IMR-90 (cell line): ENCODE measurements around the gene PADI2.

ENCODE experiments used
- BHLHE40 ChIP-seq: fragments of 150-350 bp; IDR thresholded peaks from 2 replicates; pipeline ENCODE4 v1.6.1; 2016; ENCODE audit warnings: mild to moderate bottlenecking, low read depth, low read length
- CEBPB ChIP-seq: IDR thresholded peaks from 2 replicates; pipeline ENCODE4 v1.6.1; 2012; ENCODE audit warnings: low read depth, low read length, improper control_type of control experiment
- CHD1 ChIP-seq: IDR thresholded peaks from 2 replicates; pipeline ENCODE4 v1.6.1; 2012; ENCODE audit warnings: low read depth, low read length, improper control_type of control experiment
- FOS ChIP-seq: fragments of 150-350 bp; IDR thresholded peaks from 2 replicates; pipeline ENCODE4 v1.6.1; 2016; ENCODE audit warnings: low read depth, low read length
- MAFK ChIP-seq: IDR thresholded peaks from 2 replicates; pipeline ENCODE4 v1.6.1; 2012; ENCODE audit warnings: low read depth, low read length, improper control_type of control experiment
- MAZ ChIP-seq: IDR thresholded peaks from 2 replicates; pipeline ENCODE4 v1.6.1; 2012; ENCODE audit warnings: low read depth, mild to moderate bottlenecking, low read length, improper control_type of control experiment, moderate library complexity, borderline replicate concordance
- MXI1 ChIP-seq: IDR thresholded peaks from 2 replicates; pipeline ENCODE4 v1.6.1; 2012; ENCODE audit warnings: low read depth, mild to moderate bottlenecking, low read length, moderate library complexity, borderline replicate concordance
- POLR2A ChIP-seq: IDR thresholded peaks from 2 replicates; pipeline ENCODE4 v1.6.1; 2012; ENCODE audit warnings: mild to moderate bottlenecking, low read depth, low read length
- RAD21 ChIP-seq: IDR thresholded peaks from 2 replicates; pipeline ENCODE4 v1.6.1; 2012; ENCODE audit warnings: low read length, improper control_type of control experiment
- RCOR1 ChIP-seq: IDR thresholded peaks from 2 replicates; pipeline ENCODE4 v1.6.1; 2012; ENCODE audit warnings: mild to moderate bottlenecking, low read length, improper control_type of control experiment; ENCODE audit not compliant: insufficient replicate concordance
- RFX5 ChIP-seq: IDR thresholded peaks from 2 replicates; pipeline ENCODE4 v1.8.0; 2012; ENCODE audit warnings: low read depth, mild to moderate bottlenecking, low read length, moderate library complexity
- SMC3 ChIP-seq: fragments of 150-350 bp; IDR thresholded peaks from 2 replicates; pipeline ENCODE4 v1.6.1; 2016; ENCODE audit warnings: low read depth, mild to moderate bottlenecking, antibody characterized with exemption, low read length, moderate library complexity
- TF ChIP-seq, protein P1 (sequence below): conservative IDR thresholded peaks from 2 replicates; pipeline ENCODE4 v1.5.1; 2012; ENCODE audit warnings: mild to moderate bottlenecking, low read depth, low read length, improper control_type of control experiment
- TF ChIP-seq, protein P2 (sequence below): fragments of 150-350 bp; IDR thresholded peaks from 2 replicates; pipeline ENCODE4 v1.6.1; 2017; ENCODE audit warnings: mild to moderate bottlenecking, antibody characterized with exemption, low read length, low read depth

DNA sequence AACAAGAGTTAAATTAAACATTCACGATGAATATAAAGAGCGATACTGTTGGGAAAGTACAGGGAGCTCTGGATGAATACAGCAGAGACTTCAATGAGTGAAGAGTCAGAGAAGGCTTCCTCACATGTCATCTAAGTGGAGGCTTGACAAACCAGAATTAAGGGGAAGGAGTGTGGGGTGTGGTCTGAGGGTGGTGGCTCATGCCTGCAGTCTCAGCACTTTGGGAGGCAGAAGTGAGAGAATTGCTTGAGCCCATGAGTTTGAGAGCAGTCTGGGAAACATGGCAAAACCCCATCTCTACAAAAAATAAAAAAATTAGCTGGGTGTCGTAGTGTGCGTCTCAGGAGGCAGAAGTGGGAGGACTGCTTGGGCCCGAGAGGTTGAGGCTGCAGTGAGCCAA lies 74.1 kb downstream of the PADI2 start:
- TF ChIP-seq MXI1 (no peak), POLR2A (no peak), RCOR1 (no peak), CEBPB (no peak), MAZ (no peak), BHLHE40 (no peak), RAD21 (no peak), SMC3 (no peak), RFX5 (no peak), CHD1 (no peak), FOS (no peak), MAFK (no peak)
- TF ChIP-seq, protein P1, sequence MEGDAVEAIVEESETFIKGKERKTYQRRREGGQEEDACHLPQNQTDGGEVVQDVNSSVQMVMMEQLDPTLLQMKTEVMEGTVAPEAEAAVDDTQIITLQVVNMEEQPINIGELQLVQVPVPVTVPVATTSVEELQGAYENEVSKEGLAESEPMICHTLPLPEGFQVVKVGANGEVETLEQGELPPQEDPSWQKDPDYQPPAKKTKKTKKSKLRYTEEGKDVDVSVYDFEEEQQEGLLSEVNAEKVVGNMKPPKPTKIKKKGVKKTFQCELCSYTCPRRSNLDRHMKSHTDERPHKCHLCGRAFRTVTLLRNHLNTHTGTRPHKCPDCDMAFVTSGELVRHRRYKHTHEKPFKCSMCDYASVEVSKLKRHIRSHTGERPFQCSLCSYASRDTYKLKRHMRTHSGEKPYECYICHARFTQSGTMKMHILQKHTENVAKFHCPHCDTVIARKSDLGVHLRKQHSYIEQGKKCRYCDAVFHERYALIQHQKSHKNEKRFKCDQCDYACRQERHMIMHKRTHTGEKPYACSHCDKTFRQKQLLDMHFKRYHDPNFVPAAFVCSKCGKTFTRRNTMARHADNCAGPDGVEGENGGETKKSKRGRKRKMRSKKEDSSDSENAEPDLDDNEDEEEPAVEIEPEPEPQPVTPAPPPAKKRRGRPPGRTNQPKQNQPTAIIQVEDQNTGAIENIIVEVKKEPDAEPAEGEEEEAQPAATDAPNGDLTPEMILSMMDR, result no peak
- TF ChIP-seq, protein P2, sequence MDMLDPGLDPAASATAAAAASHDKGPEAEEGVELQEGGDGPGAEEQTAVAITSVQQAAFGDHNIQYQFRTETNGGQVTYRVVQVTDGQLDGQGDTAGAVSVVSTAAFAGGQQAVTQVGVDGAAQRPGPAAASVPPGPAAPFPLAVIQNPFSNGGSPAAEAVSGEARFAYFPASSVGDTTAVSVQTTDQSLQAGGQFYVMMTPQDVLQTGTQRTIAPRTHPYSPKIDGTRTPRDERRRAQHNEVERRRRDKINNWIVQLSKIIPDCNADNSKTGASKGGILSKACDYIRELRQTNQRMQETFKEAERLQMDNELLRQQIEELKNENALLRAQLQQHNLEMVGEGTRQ, result no peak
